Measurements from ENCODE around the gene EIPR1. TPM values are rescaled to one million over a fixed set of nuclear protein-coding genes. Genes with fewer than 3 reads are reported as not detected.

EIPR1 gene
- polyA plus RNA-seq, 2 of the 4 experiments (the other 2 are of a cell fraction) = 55.0 to 65.0 TPM

- H3K4me3 ChIP-seq = no peak overlapping the region
- H3K27ac ChIP-seq = no peak overlapping the region
- FAIRE-seq (no peak), DNase-seq (ENCODE audit: low read depth in 1 of 2, low spot score in 1 of 2) (no peak), ATAC-seq (no peak)
- H3K4me2 ChIP-seq = no peak overlapping the region
- WGBS (ENCODE audit: missing lambda C conversion rate) = 97% methylated on average over 12 of the region's 12 CpGs
- ChIA-PET POLR2A (no interaction called here), CTCF (no interaction called here)
- H3K9me3 ChIP-seq = no peaks in the 10 kb centered on the region
- H3K4me1 ChIP-seq = no peaks in the 10 kb centered on the region
- no peak for TF ChIP-seq TP53 (CRISPR knock-in tag; IDR thresholded peaks at IDR 0.05)
- no peak for TF ChIP-seq JUNB (IDR thresholded peaks at IDR 0.05)
- TF ChIP-seq SREBF2 (IDR thresholded peaks at IDR 0.05) = no peak
- TF ChIP-seq CEBPB (IDR thresholded peaks at IDR 0.05) = no peak
- TF ChIP-seq RNF2 (IDR thresholded peaks at IDR 0.05; ENCODE audit: borderline replicate concordance, low read depth) = no peak
- no peak for TF ChIP-seq HOXA7 (CRISPR knock-in tag; IDR thresholded peaks at IDR 0.05)
- no peak for TF ChIP-seq CBX8 (IDR thresholded peaks at IDR 0.05)
- TF ChIP-seq ZNF302 (CRISPR knock-in tag; IDR thresholded peaks at IDR 0.05) = no peak
- no peak for TF ChIP-seq ELK1 (IDR thresholded peaks at IDR 0.05; ENCODE audit: low read depth, low read length)
- no peak for TF ChIP-seq BHLHE40 (IDR thresholded peaks at IDR 0.05; ENCODE audit: low read depth, low read length)
- TF ChIP-seq HEYL (CRISPR knock-in tag; IDR thresholded peaks at IDR 0.05) = no peak
- TF ChIP-seq MAZ (IDR thresholded peaks at IDR 0.05; ENCODE audit: borderline replicate concordance, low read depth, low read length) = no peak
- TF ChIP-seq CHD2 (IDR thresholded peaks at IDR 0.05; ENCODE audit: low read length, partially characterized antibody) = no peak
- TF ChIP-seq KDM1A (IDR thresholded peaks at IDR 0.05; ENCODE audit: low read depth) = no peak
- no peak for TF ChIP-seq MYC (IDR thresholded peaks at IDR 0.05; ENCODE audit: borderline replicate concordance, low read length)
- no peak for TF ChIP-seq RCOR1 (IDR thresholded peaks at IDR 0.05; ENCODE audit: low read depth, low read length)
- no peak for TF ChIP-seq CTCF (IDR thresholded peaks at IDR 0.05)
- no peak for TF ChIP-seq HMGXB4 (CRISPR knock-in tag; IDR thresholded peaks at IDR 0.05; ENCODE audit: borderline replicate concordance)
Measured at GRCh38 chr2:3209258-3209657, 168.4 kb downstream of the EIPR1 start.

- CTCF ChIA-PET = no interaction called here
- POLR2A ChIA-PET = no interaction called here
- WGBS (ENCODE audit: missing lambda C conversion rate) = 89% methylated on average over 11 of the region's 12 CpGs
- TF ChIP-seq JUNB (IDR thresholded peaks at IDR 0.05) (no peak), EHMT2 (IDR thresholded peaks at IDR 0.05; ENCODE audit: low read depth) (no peak), ESRRA (IDR thresholded peaks at IDR 0.05; ENCODE audit: borderline replicate concordance, low read length) (no peak), MAZ (IDR thresholded peaks at IDR 0.05; ENCODE audit: borderline replicate concordance, low read depth, low read length) (no peak), BCL3 (IDR thresholded peaks at IDR 0.05) (no peak), RNF2 (IDR thresholded peaks at IDR 0.05; ENCODE audit: borderline replicate concordance, low read depth) (no peak), USF2 (IDR thresholded peaks at IDR 0.05) (no peak), ELK1 (IDR thresholded peaks at IDR 0.05; ENCODE audit: low read depth, low read length) (no peak), SMC3 (IDR thresholded peaks at IDR 0.05) (no peak), MYC (IDR thresholded peaks at IDR 0.05; ENCODE audit: borderline replicate concordance, low read length) (no peak), TP53 (CRISPR knock-in tag; IDR thresholded peaks at IDR 0.05) (no peak), RAD21 (conservative IDR thresholded peaks at IDR 0.05 in 1 of 2, IDR thresholded peaks at IDR 0.05 in 1 of 2) (no peak), PHF8 (IDR thresholded peaks at IDR 0.05; ENCODE audit: borderline replicate concordance, low read depth) (no peak), NPAS2 (CRISPR knock-in tag; IDR thresholded peaks at IDR 0.05; ENCODE audit: borderline replicate concordance) (no peak), ZC3H11A (IDR thresholded peaks at IDR 0.05) (no peak), ATOH8 (CRISPR knock-in tag; IDR thresholded peaks at IDR 0.05; ENCODE audit: low read depth) (no peak), JUN (IDR thresholded peaks at IDR 0.05) (no peak)
Measured at GRCh38 chr2:3208591-3208990, 169.0 kb downstream of the EIPR1 start.

More at GRCh38 chr2:3208591-3208990, 169.0 kb downstream of the EIPR1 start:
- DNase-seq (ENCODE audit: low read depth in 1 of 2, low spot score in 1 of 2) = no peak
- Histone ChIP-seq H3K27ac (no peak overlapping the region), H3K4me3 (no peak overlapping the region), H3K9me3 (no peaks in the 10 kb centered on the region), H3K4me2 (no peak overlapping the region), H3K4me1 (no peaks in the 10 kb centered on the region)
- no peak for FAIRE-seq
- ATAC-seq = no peak
